Keratinocyte (primary cell): ENCODE data around the gene AFDN.

Experiments used
- CTCF ChIP-seq, 3 experiments: IDR thresholded peaks in 1 of 3; conservative IDR thresholded peaks in 1 of 3; optimal IDR thresholded peaks in 1 of 3; 2 replicates in 2 of 3; 3 replicates in 1 of 3; pipeline versions ENCODE3 to v1.5.1; 2011; ENCODE audit warnings: low read length in 3 of 3, mild to moderate bottlenecking in 3 of 3, moderate library complexity in 2 of 3, control low read depth in 1 of 3, inconsistent platforms in 1 of 3; ENCODE audit not compliant: insufficient read depth in 2 of 3; ENCODE audit errors: extremely low read depth in 1 of 3
- EZH2 ChIP-seq: IDR thresholded peaks from one replicate; pipeline ENCODE4 v1.6.1; 2012; ENCODE audit warnings: inconsistent platforms, mild to moderate bottlenecking, low read length, moderate library complexity

DNA sequence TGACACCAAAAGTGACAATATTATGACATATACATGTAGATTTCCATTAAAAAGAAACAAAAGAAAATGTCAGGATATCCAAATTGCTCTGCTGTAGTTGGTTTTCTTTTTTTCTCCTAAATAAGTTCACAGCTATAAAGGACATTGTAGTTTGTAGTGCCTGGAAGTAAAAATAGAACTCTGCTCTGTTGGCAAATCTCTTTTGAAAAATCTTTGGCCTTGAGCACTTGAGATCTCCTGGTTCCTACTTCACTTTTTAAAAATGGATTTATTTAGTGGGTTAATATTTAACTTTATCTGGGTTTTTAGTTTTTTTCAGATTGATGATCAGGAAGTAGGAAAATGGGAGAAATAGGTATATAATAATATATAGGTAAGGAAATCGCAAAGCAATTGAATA, 52.9 kb downstream of the AFDN start:
- TF ChIP-seq CTCF (optimal IDR thresholded peaks at IDR 0.05 in 1 of 3, IDR thresholded peaks at IDR 0.05 in 1 of 3, conservative IDR thresholded peaks at IDR 0.05 in 1 of 3; ENCODE audit: extremely low read depth in 1 of 3, insufficient read depth in 2 of 3, low read length in 3 of 3) (no peak), EZH2 (no peak)
